Measurements from ENCODE around the gene DCC.

Gene DCC

DNA sequence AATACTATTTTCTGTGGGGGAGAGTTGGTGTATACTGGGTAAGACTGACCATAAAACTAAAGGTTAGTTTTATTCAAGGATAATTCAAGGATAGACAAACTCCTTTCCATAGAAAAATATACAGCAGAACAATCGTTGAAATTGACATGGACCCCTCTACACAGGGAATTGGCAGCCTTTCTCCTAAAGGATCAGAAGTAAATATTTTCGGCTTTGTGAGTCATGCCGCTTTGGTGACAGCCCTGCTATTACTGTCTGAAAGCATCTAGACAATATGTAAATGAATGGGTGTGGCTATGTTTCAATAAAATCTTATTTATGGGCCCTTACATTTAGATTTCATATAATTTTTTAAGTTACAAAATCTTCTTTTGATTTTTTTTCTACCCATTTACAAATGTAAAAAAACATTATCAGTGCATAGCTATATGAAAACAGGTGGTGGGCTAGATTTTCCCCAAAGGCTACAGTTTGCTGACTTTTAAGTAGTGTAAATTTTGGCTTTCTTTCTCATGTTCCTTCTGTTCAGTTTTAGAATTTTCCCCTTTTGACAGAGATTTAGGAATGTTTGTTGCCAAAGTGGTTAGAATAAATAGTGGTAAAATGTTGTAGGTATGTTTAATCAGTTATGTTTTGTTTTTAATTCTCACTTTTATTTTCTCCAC is 270.6 kb downstream of the DCC start:
- DNase-seq (ENCODE audit: low read depth) = no peak
- H3K4me3 ChIP-seq (ENCODE audit: low read length) = no peak overlapping the region
- TF ChIP-seq, protein P1, sequence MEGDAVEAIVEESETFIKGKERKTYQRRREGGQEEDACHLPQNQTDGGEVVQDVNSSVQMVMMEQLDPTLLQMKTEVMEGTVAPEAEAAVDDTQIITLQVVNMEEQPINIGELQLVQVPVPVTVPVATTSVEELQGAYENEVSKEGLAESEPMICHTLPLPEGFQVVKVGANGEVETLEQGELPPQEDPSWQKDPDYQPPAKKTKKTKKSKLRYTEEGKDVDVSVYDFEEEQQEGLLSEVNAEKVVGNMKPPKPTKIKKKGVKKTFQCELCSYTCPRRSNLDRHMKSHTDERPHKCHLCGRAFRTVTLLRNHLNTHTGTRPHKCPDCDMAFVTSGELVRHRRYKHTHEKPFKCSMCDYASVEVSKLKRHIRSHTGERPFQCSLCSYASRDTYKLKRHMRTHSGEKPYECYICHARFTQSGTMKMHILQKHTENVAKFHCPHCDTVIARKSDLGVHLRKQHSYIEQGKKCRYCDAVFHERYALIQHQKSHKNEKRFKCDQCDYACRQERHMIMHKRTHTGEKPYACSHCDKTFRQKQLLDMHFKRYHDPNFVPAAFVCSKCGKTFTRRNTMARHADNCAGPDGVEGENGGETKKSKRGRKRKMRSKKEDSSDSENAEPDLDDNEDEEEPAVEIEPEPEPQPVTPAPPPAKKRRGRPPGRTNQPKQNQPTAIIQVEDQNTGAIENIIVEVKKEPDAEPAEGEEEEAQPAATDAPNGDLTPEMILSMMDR (IDR thresholded peaks at IDR 0.05; ENCODE audit: insufficient read depth, low read depth, low read length, missing control alignments) = no peak

DNA sequence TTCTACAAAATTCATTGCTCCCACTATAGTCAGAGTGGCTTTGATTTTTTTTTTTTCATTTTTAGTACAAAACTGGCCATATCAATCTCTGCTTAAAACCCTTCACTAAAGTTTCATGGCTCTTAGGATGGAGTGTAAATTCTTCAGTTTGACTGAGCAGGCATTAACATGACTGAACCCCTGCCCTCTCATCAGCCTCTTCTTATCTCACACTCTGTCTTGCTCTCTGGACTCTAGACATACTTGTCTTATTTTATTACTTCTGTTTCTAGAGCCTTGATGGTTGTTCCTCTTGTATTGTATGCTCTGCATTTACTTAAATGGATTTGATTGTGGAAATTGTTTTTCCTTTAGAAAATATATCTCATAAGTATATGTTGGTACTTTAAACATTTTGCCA is 272.4 kb downstream of the DCC start:
- no peak overlapping the region for H3K4me3 ChIP-seq (ENCODE audit: low read length)
- TF ChIP-seq, protein P1 (IDR thresholded peaks at IDR 0.05; ENCODE audit: insufficient read depth, low read depth, low read length, missing control alignments) = no peak
- DNase-seq (ENCODE audit: low read depth) = no peak

DNA sequence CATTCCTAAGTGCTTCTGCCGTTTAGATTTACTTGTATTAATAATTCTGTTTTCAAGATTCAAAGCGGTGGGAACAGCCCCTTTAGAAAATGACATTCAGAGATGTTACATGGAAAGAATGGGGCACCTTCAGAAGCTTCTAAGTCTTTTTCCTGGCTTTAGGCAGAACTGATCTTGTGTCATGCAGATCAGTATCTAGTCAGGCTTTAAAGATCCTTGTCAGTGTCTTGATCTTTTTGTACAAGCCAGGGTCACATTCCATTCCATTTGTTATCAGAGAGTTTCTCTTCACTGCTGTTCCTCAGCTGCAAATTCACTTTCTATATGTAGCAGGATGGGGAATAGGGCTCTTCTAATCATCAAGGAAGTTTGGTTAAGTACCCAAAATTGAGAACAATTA is 275.3 kb downstream of the DCC start:
- TF ChIP-seq, protein P1 (IDR thresholded peaks at IDR 0.05; ENCODE audit: insufficient read depth, low read depth, low read length, missing control alignments) = no peak
- no peak for DNase-seq (ENCODE audit: low read depth)

DNA sequence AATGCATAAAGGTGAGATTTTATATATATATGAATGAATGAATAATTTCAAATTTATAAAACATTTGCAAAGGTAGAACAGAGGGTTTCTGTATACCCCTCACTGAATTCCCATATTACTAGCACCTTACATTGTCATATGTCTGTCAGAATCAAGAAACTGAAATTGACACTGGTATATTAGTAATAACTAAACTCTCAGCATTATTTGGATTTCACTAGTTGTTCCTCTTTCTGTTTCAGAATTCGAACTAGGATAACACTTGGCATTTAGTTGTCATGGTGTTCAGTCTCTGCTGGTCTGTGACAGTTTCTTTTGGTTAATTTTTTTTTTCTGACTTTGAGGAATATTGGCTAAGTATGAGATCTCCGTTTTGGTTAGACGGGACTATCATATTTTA is 275.9 kb downstream of the DCC start:
- DNase-seq (ENCODE audit: low read depth) = no peak
- no peak overlapping the region for H3K4me3 ChIP-seq (ENCODE audit: low read length)
- TF ChIP-seq, protein P1 (IDR thresholded peaks at IDR 0.05; ENCODE audit: insufficient read depth, low read depth, low read length, missing control alignments) = no peak

More for the DNA sequence above, 275.3 kb downstream of the DCC start:
- H3K4me3 ChIP-seq (ENCODE audit: low read length) = no peak overlapping the region

DNA sequence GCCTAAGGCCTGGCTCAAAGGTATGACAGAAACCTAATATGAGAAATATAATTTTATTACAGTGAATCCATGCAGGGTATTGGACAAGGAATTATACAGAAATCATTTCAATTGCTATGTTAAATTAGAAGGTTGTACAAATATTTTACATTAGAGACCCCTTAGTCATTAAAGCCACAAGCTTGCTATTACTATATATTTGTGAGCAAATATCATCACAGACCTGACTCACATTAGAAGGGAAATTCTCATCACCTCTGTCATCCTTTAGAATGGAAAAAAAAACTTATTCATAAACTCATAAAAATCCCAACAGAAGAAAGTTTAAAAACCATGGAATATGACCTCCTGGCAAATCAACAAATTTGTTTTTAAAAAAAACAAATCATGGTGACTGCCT is 277.9 kb downstream of the DCC start:
- TF ChIP-seq, protein P1 (IDR thresholded peaks at IDR 0.05; ENCODE audit: insufficient read depth, low read depth, low read length, missing control alignments) = no peak
- DNase-seq (ENCODE audit: low read depth) = no peak

DNA sequence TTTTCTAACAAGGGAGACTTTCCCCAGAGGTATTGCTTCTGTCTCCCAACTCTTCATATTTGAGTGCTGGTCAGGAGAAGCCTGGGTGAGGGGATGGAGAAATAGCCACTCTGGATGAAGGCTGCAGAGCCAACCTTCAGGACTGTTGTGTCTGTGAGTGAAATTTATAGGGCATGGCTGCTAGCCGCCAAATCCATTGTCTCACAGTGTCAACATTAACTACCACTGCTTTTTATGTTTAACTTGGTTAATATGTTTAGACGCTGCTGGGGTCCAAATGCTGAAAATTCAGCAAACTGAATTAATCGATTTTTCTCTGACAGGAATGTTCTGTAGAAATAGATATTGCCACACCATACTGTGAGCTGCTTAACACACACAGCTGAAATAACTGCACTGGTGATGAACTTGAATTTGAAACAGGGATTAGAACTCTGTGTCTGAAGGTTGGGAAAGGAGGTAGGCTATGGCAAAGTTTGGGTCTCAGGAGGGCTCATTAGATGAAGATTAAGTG is 281.0 kb downstream of the DCC start:
- TF ChIP-seq, protein P1 (IDR thresholded peaks at IDR 0.05; ENCODE audit: insufficient read depth, low read depth, low read length, missing control alignments) = no peak

More for the DNA sequence above, 277.9 kb downstream of the DCC start:
- H3K4me3 ChIP-seq (ENCODE audit: low read length) = no peak overlapping the region

DNA sequence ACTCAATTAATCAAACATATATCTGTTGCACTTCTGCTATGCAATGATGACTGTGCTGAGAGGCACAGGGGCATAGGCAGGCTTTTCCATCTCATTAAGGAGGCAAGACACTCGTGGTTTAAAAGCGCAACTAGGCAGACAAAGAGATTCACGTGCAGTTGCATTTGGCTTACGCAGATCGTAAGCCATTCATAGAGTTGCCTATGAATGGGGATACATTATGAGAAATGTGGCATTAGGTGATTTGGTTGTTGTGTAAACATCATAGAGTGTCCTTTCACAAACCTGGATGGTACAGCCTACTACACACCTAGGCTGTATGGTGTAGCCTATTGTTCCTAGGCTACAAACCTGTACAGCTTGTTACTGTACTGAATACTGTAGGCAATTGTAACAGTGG is 284.7 kb downstream of the DCC start:
- TF ChIP-seq, protein P1 (IDR thresholded peaks at IDR 0.05; ENCODE audit: insufficient read depth, low read depth, low read length, missing control alignments) = no peak
- no peak overlapping the region for H3K4me3 ChIP-seq (ENCODE audit: low read length)
- no peak for DNase-seq (ENCODE audit: low read depth)

More for the DNA sequence above, 281.0 kb downstream of the DCC start:
- no peak for DNase-seq (ENCODE audit: low read depth)
- no peak overlapping the region for H3K4me3 ChIP-seq (ENCODE audit: low read length)
